Keratinocyte (primary cell): Measurements from ENCODE around the gene GP9.

Source experiments
- EZH2 ChIP-seq: IDR thresholded peaks from one replicate; pipeline ENCODE4 v1.6.1; 2012; ENCODE audit warnings: inconsistent platforms, mild to moderate bottlenecking, low read length, moderate library complexity
- TF ChIP-seq, protein P1 (sequence below), 3 experiments: IDR thresholded peaks in 1 of 3; conservative IDR thresholded peaks in 1 of 3; optimal IDR thresholded peaks in 1 of 3; 2 replicates in 2 of 3; 3 replicates in 1 of 3; pipeline versions ENCODE3 to v1.5.1; 2011; ENCODE audit warnings: low read length in 3 of 3, mild to moderate bottlenecking in 3 of 3, moderate library complexity in 2 of 3, control low read depth in 1 of 3, inconsistent platforms in 1 of 3; ENCODE audit not compliant: insufficient read depth in 2 of 3; ENCODE audit errors: extremely low read depth in 1 of 3

DNA sequence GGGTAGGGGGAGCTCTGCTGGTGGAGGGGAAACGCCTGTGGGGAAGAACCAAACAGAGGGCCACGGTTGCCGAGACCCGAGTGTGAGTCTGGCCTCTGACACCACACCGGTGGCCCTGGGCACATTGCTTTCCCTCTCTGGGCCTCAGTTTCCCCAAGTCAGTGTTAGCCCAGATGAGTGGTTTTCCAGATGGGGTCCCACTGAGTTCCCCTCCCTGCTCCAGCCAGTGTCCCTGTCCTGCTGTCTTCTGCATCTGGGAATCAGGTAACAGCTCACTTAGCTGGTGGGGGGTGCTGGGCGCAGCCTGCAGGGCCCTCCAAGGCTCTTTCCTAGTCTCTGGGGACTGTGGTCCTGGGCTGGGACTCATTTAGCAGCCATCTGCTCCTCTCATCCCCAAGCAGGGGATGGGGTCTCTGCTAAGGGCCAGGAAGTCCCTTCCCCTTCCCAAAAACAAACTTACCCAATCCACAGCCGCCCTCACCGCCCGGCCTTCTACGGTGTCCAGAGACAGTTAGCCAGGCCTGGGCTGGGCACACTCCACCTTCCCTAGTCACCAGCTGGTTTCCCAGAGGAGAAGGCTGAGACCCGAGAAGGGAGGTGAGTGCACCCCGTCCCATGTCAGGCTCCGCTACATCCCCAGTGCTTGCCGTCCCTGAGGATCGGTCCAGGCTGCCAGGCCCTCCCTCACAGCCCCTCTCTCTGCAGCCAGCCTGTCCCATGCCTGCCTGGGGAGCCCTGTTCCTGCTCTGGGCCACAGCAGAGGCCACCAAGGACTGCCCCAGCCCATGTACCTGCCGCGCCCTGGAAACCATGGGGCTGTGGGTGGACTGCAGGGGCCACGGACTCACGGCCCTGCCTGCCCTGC, 676 bp downstream of the GP9 start:
- TF ChIP-seq, protein P1, sequence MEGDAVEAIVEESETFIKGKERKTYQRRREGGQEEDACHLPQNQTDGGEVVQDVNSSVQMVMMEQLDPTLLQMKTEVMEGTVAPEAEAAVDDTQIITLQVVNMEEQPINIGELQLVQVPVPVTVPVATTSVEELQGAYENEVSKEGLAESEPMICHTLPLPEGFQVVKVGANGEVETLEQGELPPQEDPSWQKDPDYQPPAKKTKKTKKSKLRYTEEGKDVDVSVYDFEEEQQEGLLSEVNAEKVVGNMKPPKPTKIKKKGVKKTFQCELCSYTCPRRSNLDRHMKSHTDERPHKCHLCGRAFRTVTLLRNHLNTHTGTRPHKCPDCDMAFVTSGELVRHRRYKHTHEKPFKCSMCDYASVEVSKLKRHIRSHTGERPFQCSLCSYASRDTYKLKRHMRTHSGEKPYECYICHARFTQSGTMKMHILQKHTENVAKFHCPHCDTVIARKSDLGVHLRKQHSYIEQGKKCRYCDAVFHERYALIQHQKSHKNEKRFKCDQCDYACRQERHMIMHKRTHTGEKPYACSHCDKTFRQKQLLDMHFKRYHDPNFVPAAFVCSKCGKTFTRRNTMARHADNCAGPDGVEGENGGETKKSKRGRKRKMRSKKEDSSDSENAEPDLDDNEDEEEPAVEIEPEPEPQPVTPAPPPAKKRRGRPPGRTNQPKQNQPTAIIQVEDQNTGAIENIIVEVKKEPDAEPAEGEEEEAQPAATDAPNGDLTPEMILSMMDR (optimal IDR thresholded peaks at IDR 0.05 in 1 of 3, IDR thresholded peaks at IDR 0.05 in 1 of 3, conservative IDR thresholded peaks at IDR 0.05 in 1 of 3; ENCODE audit: extremely low read depth in 1 of 3, insufficient read depth in 2 of 3, low read length in 3 of 3): no peak
- no peak for TF ChIP-seq EZH2
